ENCODE data around the gene OMG.
A peak's percentile ranks its signal among the peaks of the same experiment; 100 is the strongest.
"Not testable (repeated sequence)": the region's sequence is repeated elsewhere in the genome, so short reads cannot be mapped to it uniquely, and the experiment has no call there.

OMG gene

GRCh38 chr17:31269036-31269577 lies 27.9 kb downstream of the OMG start:
- TF ChIP-seq CTCF (IDR thresholded peaks at IDR 0.05; ENCODE audit: low read length, missing control alignments) = no peak
- H3K4me3 ChIP-seq (replicated peaks; ENCODE audit: low read depth, low read length) = no peak overlapping the region
- no peak for DNase-seq (ENCODE audit: low read depth)

- no peak for DNase-seq (ENCODE audit: low read depth)
- H3K4me3 ChIP-seq (replicated peaks; ENCODE audit: low read depth, low read length) = no peak overlapping the region
- TF ChIP-seq CTCF (IDR thresholded peaks at IDR 0.05; ENCODE audit: low read length, missing control alignments) = peak; percentile 24
Observed at GRCh38 chr17:31266042-31266441, 31.0 kb downstream of the OMG start.

GRCh38 chr17:31262923-31263322 lies 34.1 kb downstream of the OMG start:
- DNase-seq (ENCODE audit: low read depth); H3K4me3 ChIP-seq (replicated peaks; ENCODE audit: low read depth, low read length): not testable (repeated sequence)

- no peak overlapping the region for H3K4me3 ChIP-seq (replicated peaks; ENCODE audit: low read depth, low read length)
- TF ChIP-seq CTCF (IDR thresholded peaks at IDR 0.05; ENCODE audit: low read length, missing control alignments) = no peak
- no peak for DNase-seq (ENCODE audit: low read depth)
Observed at GRCh38 chr17:31261601-31262000, 35.4 kb downstream of the OMG start.

GRCh38 chr17:31260151-31260550 lies 36.9 kb downstream of the OMG start:
- no peak overlapping the region for H3K4me3 ChIP-seq (replicated peaks; ENCODE audit: low read depth, low read length)
- TF ChIP-seq CTCF (IDR thresholded peaks at IDR 0.05; ENCODE audit: low read length, missing control alignments) = no peak
- no peak for DNase-seq (ENCODE audit: low read depth)

- TF ChIP-seq CTCF (IDR thresholded peaks at IDR 0.05; ENCODE audit: low read length, missing control alignments) = no peak
- DNase-seq (ENCODE audit: low read depth) = no peak
- H3K4me3 ChIP-seq (replicated peaks; ENCODE audit: low read depth, low read length) = no peak overlapping the region
Observed at GRCh38 chr17:31256936-31257335, 40.1 kb downstream of the OMG start.

- no peak for TF ChIP-seq CTCF (IDR thresholded peaks at IDR 0.05; ENCODE audit: low read length, missing control alignments)
- DNase-seq (ENCODE audit: low read depth) = no peak
- H3K4me3 ChIP-seq (replicated peaks; ENCODE audit: low read depth, low read length) = no peak overlapping the region
Observed at GRCh38 chr17:31254654-31255053, 42.4 kb downstream of the OMG start.
